Body of pancreas (tissue), 4 donors: ENCODE data around the gene CROCC.

ENCODE experiments used
- CTCF ChIP-seq, 7 experiments: fragments of 450-650 bp in 4 of 7; fragments of 200-600 bp in 3 of 7; sonication (generic) in 3 of 7; IDR thresholded peaks; one replicate each; pipeline ENCODE4 v1.5.1; 2016 to 2019; ENCODE audit warnings: antibody characterized with exemption in 7 of 7
- POLR2A ChIP-seq, 3 donors: fragments of 450-650 bp; IDR thresholded peaks; one replicate each; pipeline ENCODE4 v1.6.1; 2016; ENCODE audit warnings: antibody characterized with exemption in 3 of 3, mild to moderate bottlenecking in 2 of 3

DNA sequence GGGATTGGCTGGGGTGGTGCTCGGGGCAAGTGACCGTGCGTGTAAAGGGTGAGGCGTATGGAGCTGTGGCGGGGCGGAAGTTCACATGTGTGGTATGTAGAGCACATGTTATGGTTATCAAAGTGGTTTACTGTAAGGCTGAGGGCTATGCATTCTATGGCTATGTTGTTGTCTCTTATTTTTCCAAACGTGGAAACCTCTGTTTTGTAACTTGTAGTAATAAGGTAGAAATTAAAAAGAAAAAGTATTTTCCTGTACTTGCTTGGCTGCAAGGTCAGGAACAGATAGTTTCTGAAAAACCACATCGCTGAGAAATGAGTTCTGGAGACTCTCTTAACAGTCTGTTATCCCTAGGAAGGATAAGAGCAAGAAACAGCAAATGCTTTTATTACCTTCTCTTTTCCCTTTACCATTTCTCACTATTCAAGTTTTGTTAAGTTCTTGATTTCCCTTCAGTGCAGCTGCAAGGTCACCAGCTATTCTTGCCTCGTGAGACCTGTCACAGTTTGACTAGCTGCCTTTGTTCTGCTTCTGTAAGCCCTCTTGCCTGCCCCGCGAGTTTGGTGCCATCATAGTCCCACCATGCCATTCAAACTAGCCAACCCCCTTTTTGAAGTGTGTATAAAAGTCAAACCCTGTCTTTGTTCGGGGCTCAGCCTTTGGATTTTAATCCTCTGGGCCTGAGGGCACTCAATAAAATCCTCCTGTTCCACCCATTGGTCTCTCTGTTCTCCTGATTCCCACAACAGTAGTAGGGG is 16.4 kb upstream of the CROCC start:
- TF ChIP-seq CTCF (IDR thresholded peaks at IDR 0.05) (no peak), POLR2A (IDR thresholded peaks at IDR 0.05) (peak; percentile 99 to 100 (median 100))
